UCSD-AML1 (cell line): ENCODE data around the gene TPRA1.

ENCODE experiments used
- DNase-seq: peaks from one replicate; lab custom pipeline; 2025; ENCODE audit not compliant: unreplicated experiment; lab: John Stamatoyannopoulos, UW

Gene TPRA1

GRCh38 chr3:127566833-127567232 is 23.7 kb downstream of the TPRA1 start:
- DNase-seq = no peak

GRCh38 chr3:127565711-127566110 is 24.8 kb downstream of the TPRA1 start:
- no peak for DNase-seq

- no peak for DNase-seq
These were observed 30.3 kb downstream of the TPRA1 start for GRCh38 chr3:127560051-127560787.

GRCh38 chr3:127556565-127556964 is 34.0 kb downstream of the TPRA1 start:
- no peak for DNase-seq

GRCh38 chr3:127555108-127555507 is 35.4 kb downstream of the TPRA1 start:
- DNase-seq = no peak

GRCh38 chr3:127552038-127552437 is 38.5 kb downstream of the TPRA1 start:
- DNase-seq = no peak

- DNase-seq = no peak
These were observed 39.4 kb downstream of the TPRA1 start for GRCh38 chr3:127551178-127551577.

GRCh38 chr3:127550468-127551157 is 39.9 kb downstream of the TPRA1 start:
- DNase-seq = no peak

GRCh38 chr3:127549826-127550467 is 40.6 kb downstream of the TPRA1 start:
- DNase-seq = no peak

GRCh38 chr3:127547761-127548605 is 42.5 kb downstream of the TPRA1 start:
- peak; percentile 74 for DNase-seq

- no peak for DNase-seq
These were observed 43.4 kb downstream of the TPRA1 start for GRCh38 chr3:127546970-127547733.

GRCh38 chr3:127546554-127546953 is 44.0 kb downstream of the TPRA1 start:
- no peak for DNase-seq

GRCh38 chr3:127545711-127546457 is 44.6 kb downstream of the TPRA1 start:
- DNase-seq = no peak

GRCh38 chr3:127545216-127545615 is 45.3 kb downstream of the TPRA1 start:
- DNase-seq = no peak

GRCh38 chr3:127544803-127545201 is 45.7 kb downstream of the TPRA1 start:
- no peak for DNase-seq

GRCh38 chr3:127544192-127544802 is 46.2 kb downstream of the TPRA1 start:
- peak; percentile 54 for DNase-seq

- no peak for DNase-seq
These were observed 47.1 kb downstream of the TPRA1 start for GRCh38 chr3:127543441-127543840.

- no peak for DNase-seq
These were observed 48.0 kb downstream of the TPRA1 start for GRCh38 chr3:127542441-127542952.

- no peak for DNase-seq
These were observed 49.2 kb downstream of the TPRA1 start for GRCh38 chr3:127541320-127541719.
